PFSK-1 (cell line): ENCODE measurements around the gene RMP24.

Experiments used
- FOXP2 ChIP-seq: optimal IDR thresholded peaks from 2 replicates; pipeline ENCODE3; 2011; ENCODE audit warnings: borderline replicate concordance, control low read depth, inconsistent platforms; ENCODE audit not compliant: insufficient read depth; ENCODE audit errors: extremely low read length, extremely low read depth
- POLR2AphosphoS5 ChIP-seq: IDR thresholded peaks from 2 replicates; pipeline ENCODE4 v1.6.1; 2012; ENCODE audit warnings: low read depth, mild to moderate bottlenecking, control low read depth, low read length, moderate library complexity
- SIN3A ChIP-seq: IDR thresholded peaks from 2 replicates; pipeline ENCODE4 v1.6.1; 2012; ENCODE audit warnings: mild to moderate bottlenecking, low read length, moderate library complexity, borderline replicate concordance; ENCODE audit not compliant: insufficient read depth
- TAF1 ChIP-seq: IDR thresholded peaks from 2 replicates; pipeline ENCODE4 v1.6.1; 2012; ENCODE audit warnings: low read length, control low read depth, borderline replicate concordance; ENCODE audit not compliant: insufficient read depth
- TF ChIP-seq, protein P1 (sequence below), 2 experiments: IDR thresholded peaks; 2 replicates each; pipeline versions ENCODE4 v1.6.1 to v1.8.0; 2011 to 2012; ENCODE audit warnings: low read depth in 2 of 2, low read length in 2 of 2, control low read depth in 1 of 2, inconsistent platforms in 1 of 2, mild to moderate bottlenecking in 1 of 2, moderate library complexity in 1 of 2; ENCODE audit not compliant: insufficient read depth in 1 of 2

RMP24 gene

GRCh38 chr18:35948080-35948479, 24.4 kb upstream of the RMP24 start:
- TF ChIP-seq TAF1 = no peak
- TF ChIP-seq, protein P1, sequence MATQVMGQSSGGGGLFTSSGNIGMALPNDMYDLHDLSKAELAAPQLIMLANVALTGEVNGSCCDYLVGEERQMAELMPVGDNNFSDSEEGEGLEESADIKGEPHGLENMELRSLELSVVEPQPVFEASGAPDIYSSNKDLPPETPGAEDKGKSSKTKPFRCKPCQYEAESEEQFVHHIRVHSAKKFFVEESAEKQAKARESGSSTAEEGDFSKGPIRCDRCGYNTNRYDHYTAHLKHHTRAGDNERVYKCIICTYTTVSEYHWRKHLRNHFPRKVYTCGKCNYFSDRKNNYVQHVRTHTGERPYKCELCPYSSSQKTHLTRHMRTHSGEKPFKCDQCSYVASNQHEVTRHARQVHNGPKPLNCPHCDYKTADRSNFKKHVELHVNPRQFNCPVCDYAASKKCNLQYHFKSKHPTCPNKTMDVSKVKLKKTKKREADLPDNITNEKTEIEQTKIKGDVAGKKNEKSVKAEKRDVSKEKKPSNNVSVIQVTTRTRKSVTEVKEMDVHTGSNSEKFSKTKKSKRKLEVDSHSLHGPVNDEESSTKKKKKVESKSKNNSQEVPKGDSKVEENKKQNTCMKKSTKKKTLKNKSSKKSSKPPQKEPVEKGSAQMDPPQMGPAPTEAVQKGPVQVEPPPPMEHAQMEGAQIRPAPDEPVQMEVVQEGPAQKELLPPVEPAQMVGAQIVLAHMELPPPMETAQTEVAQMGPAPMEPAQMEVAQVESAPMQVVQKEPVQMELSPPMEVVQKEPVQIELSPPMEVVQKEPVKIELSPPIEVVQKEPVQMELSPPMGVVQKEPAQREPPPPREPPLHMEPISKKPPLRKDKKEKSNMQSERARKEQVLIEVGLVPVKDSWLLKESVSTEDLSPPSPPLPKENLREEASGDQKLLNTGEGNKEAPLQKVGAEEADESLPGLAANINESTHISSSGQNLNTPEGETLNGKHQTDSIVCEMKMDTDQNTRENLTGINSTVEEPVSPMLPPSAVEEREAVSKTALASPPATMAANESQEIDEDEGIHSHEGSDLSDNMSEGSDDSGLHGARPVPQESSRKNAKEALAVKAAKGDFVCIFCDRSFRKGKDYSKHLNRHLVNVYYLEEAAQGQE (IDR thresholded peaks at IDR 0.05; ENCODE audit: insufficient read depth in 1 of 2, low read depth in 2 of 2, low read length in 2 of 2) = no peak
- TF ChIP-seq FOXP2 = no peak
- no peak for TF ChIP-seq POLR2AphosphoS5
- TF ChIP-seq SIN3A = no peak

DNA sequence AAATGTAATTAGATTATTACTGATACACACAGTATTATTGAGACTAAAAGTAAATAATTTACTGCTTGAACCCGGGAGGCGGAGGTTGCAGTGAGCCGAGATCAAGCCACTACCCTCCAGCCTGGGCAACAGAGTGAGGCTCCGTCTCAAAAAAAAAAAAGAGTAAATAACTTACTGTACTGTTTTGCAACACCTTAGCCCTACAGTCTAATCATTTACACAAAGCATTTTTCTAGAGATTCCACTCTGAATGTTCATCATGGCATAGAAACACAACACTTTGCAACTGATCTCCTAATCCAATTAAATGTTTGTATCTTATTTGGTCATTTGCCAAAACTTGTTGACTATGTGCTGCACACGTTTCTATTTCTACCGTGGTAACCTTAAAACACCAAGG, 23.4 kb upstream of the RMP24 start:
- TF ChIP-seq, protein P1 (IDR thresholded peaks at IDR 0.05; ENCODE audit: insufficient read depth in 1 of 2, low read depth in 2 of 2, low read length in 2 of 2) = no peak
- TF ChIP-seq TAF1 (no peak), POLR2AphosphoS5 (no peak), SIN3A (no peak), FOXP2 (no peak)

GRCh38 chr18:35949903-35950627, 22.4 kb upstream of the RMP24 start:
- TF ChIP-seq TAF1 = no peak
- no peak for TF ChIP-seq POLR2AphosphoS5
- TF ChIP-seq, protein P1 (IDR thresholded peaks at IDR 0.05; ENCODE audit: insufficient read depth in 1 of 2, low read depth in 2 of 2, low read length in 2 of 2) = no peak
- no peak for TF ChIP-seq FOXP2
- TF ChIP-seq SIN3A = no peak

DNA sequence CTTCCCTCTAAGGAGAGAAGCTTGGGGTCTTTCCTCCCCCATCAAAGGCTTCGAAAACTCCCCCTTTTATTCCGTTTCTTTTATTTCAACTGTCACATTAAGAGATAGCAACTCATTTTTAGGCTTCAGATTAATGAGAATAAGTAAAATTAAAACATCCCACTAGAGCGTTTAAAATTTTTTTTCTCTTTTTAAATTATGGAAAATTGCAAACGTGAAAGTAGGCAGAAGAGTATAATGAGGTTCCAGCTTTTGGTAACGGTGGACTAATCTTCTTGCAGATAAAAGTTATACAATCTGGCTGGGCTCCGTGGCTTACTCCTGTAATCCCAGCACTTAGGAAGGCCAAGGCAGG, 21.9 kb upstream of the RMP24 start:
- TF ChIP-seq TAF1 = no peak
- TF ChIP-seq, protein P1 (IDR thresholded peaks at IDR 0.05; ENCODE audit: insufficient read depth in 1 of 2, low read depth in 2 of 2, low read length in 2 of 2) = no peak
- TF ChIP-seq POLR2AphosphoS5 = no peak
- no peak for TF ChIP-seq FOXP2
- TF ChIP-seq SIN3A = no peak
